GM19240 (cell line): ENCODE measurements around the gene HOATZ.

Experiments used
- DNase-seq: peaks from one replicate; pipeline ENCODE4 v3.0.0; 2011; ENCODE audit warnings: low spot score; ENCODE audit not compliant: insufficient read length

The HOATZ gene

DNA sequence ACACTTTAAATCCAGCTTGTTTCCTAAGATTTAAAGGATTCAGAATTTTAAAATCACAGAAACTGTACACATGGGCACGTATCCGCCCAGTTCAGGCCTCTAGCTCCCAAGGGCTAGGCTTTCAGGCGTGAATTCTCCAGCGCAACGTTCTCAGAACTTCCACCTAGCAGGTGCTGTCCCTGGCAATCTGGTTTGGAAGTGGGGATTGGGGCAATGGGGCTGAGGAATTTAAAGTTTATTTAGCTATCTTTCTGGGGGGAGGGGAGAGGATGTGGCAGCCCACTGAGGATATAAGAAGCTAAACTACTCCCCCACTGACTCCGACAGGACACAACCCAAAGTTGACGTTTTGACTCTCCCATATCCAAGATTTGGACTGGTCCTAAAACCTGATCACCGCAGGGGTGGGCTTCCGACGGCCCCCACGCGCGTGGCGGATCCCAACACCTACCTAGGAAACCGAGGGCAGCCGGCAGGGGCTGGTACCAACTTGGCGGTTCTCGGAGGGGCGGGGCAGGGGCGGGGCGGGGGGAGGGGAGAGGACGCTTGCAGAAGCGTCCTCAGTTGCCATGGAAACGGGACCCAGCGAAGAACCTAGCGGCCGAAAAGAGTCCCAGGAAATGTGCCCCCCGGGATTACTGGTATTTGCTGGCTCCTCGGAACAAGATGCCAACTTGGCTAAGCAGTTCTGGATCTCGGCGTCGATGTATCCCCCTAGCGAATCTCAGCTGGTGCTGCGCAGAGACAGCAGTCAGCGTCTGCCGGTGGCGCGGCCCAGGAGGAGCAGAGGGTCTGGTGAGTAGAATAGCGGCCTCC lies at the start of gene HOATZ:
HOATZ (plus strand) TSS at position 563 of the 816 bp plus-strand sequence; CDS start at position 570, 7 bp downstream.
- DNase-seq: no peak

DNA sequence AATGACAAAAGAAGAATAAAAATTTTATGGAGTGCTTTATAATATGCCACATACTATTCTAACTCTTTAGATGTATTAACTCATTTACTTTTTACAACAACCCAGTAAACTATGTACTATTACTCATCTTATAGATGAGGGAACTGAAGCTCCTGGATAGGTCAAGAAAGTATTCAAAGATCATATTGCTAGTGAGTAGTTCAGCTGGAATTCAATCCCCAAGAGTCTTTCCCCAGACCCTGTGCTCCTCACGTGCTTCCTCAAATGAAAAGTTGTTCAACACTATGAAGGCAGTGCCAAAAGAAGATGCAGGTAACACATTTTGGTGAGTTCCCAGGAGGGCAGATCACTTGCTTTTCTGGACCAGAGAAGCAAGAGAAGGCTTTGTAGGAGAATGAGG lies 49.2 kb upstream of the HOATZ start:
- DNase-seq: no peak

- no peak for DNase-seq
Observed at GRCh38 chr11:111466615-111467014, 48.0 kb upstream of the HOATZ start.

GRCh38 chr11:111469200-111469599 lies 45.4 kb upstream of the HOATZ start:
- DNase-seq: no peak

DNA sequence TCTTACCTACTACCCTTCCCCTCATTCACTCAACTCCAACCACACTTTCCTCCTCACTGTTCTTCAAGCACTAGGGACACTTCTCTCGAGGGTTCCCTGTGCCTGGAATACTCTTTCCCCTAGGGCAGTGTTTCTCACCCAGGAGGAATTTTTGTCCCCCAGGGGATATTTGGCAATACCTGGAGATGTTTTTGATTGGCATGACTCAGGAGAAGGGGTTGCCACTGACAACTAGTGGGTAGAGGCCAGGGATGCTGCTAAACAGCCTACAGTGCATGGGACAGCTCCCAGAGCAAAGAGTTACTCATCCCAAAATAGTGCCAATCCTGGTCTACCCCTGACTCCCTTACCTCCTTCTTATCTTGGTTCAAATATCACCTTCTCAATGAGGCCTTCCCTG lies 42.4 kb upstream of the HOATZ start:
- DNase-seq: no peak

GRCh38 chr11:111474432-111474831 lies 40.1 kb upstream of the HOATZ start:
- DNase-seq: no peak

DNA sequence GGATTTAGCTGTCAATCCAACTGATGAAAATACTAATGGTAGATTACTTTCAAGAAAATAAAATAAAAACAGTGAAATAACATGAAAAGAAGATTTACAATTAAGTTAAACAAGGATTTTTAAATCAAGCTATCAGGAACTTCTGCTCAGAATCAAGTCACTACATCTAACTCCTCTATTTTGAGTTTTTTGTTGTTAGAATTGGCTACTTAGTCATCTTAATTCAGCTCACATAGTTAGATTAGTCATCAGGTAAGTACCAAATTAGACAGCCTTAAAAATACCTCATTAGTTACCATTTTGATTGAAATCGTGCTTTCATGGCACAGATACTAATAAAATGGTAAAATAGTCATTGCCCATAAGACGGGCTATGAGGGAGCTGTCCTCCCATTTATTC lies 38.2 kb upstream of the HOATZ start:
- no peak for DNase-seq

DNA sequence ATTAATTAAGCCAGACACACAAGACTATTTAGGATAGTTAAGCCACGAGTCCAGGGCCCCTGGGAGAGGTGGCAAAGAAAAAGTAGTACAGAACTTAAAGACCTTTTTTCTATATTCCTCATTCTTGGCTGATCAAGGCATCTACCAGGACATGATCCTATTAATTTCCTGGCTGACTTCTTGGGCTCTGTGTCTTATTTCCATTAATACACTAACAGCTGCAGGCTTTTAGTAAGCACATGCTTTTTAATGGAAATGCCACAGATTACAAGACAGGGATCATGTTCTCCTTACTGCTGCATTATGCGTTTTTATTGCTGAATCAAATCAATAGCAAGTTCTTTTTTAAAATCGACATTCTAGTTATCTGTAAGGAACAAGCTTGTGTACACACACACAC lies 37.6 kb upstream of the HOATZ start:
- DNase-seq: no peak

GRCh38 chr11:111477898-111478297 lies 36.7 kb upstream of the HOATZ start:
- DNase-seq: no peak

- no peak for DNase-seq
Observed at GRCh38 chr11:111479666-111480065, 34.9 kb upstream of the HOATZ start.

DNA sequence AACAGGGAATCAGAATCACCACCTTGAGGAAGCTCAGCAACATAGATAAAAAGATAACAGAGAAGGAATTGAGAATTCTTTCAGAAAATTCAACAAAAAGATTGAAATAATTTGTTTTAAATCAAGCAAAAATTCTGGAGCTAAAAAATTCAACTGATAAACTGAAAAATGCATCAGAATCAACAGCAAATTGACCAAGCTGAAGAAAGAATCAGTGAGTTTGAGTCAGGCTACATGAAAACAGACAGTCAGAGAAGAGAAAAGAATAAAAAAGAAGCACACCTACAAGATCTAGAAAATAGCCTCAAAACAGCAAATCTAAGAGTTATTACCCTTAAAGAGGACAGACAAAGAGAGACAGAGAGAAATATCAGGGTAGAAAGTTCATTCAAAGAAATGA lies 31.1 kb upstream of the HOATZ start:
- DNase-seq: no peak

GRCh38 chr11:111490496-111490895 lies 24.1 kb upstream of the HOATZ start:
- no peak for DNase-seq

DNA sequence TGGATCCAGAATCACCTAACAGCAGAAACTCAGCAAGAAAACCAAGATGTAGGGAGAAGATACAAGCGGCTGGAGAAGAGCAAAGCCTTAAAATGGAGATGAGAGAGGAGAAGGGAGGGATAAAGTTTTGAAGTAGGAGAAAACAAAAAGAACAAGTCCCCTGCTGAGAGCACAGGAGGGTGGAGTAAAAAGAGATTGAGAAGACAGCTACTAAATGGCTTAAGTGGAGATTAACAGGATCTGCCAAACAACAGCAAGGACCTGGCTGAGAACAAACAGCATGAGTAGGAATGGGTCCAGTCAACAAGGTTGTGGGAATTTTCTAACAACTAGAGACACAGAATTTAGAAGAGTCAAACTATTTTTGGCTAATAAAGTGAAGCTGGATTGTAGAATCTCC lies 20.5 kb upstream of the HOATZ start:
- no peak for DNase-seq

DNA sequence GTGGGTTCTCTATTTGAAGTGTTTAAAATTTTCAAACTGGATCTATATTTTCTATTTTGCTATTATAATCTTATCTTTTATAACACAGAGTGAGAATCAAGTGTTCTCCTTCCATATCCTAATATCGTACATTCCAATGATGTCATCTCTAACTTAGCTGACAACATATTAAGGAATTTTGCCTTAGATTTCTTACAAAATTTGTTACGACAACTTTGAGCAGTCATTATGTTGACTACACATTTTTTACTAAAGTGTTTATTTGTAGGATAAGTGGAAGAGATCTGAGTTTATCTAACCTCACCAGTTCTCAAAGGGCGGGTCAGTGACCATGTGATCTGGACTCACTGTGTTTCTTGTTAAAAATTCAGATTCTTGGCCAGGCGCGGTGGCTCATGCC lies 15.1 kb upstream of the HOATZ start:
- no peak for DNase-seq

GRCh38 chr11:111500481-111500880 lies 14.1 kb upstream of the HOATZ start:
- no peak for DNase-seq

GRCh38 chr11:111502611-111503010 lies 12.0 kb upstream of the HOATZ start:
- DNase-seq: no peak

DNA sequence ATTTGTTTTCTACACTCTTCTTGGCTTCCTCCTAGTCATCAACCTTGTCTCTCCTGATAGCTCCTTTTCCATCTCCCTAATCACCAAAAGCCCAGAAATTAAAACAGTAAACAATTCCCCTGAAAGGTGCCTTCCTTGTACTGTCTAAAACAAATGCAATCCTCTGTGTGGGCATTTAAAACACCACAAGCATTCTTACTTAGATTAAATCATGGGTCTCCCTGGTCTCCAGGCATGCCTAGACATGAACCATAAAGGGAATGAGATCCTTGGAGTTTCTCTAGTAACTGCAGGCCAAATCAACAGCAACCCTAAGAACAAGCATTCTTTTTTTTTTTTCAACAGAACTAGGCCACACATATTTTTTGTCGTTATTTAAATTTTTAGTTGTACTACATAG lies 4.3 kb upstream of the HOATZ start:
- DNase-seq: no peak

DNA sequence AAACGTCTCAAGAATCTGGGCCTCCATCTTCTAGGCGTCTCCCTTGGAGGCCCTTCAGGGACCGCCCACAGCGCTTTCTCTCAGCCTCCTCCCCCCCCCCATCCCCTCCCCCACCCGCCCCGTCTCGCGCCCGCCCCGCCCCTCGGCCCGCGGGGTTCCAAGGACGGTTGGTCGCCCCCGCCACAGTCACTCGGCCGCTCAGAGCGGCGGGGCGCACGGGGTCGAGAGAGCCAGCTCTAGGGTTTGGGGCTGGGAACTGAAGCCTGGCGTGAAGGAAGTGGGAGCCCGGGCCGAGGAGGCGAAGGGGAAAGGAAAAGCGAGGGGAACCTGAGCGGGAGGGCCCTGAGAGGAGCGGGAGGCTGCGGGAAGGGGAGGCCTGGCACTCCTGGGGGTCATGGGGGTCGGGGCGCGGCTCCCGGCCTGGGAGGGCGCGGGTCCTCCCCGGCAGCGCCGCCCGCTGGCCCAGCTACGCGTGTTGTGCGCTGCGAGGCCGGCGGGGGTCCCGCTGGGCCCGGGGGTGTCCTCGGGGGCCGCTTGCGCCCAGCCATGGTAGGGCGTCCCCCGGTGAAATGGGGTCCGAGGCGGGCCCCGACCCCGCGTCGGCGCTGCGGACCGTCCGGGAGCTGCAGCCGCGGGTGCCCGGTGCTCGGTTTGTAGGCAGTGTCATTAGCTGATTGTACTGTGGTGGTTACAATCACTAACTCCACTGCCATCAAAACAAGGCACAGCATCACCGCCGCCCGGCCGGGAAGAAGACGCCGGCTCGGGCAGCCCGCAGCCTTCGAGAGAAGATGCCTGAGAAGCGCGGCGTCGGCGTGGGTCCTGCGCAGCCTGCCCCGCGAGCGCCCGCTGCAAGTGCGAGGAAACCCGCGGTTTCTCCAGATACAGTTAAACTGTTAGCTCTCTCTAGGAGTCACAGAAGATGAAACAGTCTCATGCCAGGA lies 2.0 kb upstream of the HOATZ start, which contains the start of gene BTG4:
BTG4 (minus strand) TSS at position 91 of the 944 bp plus-strand sequence. CDS start 13,610 bp downstream, outside the sequence.
- DNase-seq: no peak

DNA sequence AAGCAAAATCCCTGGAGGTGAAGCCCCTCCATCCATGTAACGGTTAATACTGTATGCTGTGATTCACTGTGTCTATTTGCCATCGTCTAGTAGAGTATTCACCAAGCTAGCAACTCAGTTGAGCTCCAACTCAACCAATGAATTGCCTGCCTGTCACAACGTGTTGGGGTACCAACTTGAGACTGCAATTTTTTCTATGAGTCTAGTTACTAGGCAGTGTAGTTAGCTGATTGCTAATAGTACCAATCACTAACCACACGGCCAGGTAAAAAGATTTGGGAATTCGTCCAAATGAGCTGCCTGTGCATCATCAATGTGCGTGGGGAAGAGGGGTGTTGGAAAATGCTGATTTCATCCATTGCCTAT lies 1.4 kb upstream of the HOATZ start:
- DNase-seq: no peak

GRCh38 chr11:111515591-111515990 lies 1.0 kb downstream of the HOATZ start:
- DNase-seq: no peak

DNA sequence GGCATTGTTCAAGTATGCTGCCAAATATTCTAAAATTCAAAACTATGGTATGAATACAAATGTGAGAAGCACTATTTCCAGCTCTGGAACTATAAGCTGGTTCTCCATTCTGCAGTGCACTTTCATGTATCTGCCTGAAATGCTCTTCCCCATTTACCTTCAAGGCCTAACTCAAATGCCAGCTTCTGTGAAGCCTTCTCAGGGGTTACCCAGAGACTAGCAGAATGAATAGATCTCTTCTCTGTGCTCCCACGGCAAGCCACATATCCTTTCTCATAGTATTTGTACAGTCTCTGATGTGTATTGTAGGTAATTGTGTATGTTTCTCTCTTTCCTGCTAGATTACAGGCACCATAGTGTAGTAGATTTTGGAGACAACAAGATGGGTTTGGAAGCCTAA lies 4.1 kb downstream of the HOATZ start:
- DNase-seq: no peak

GRCh38 chr11:111520560-111520959 lies 6.0 kb downstream of the HOATZ start:
- DNase-seq: no peak
